ENCODE results near the gene C8A. TPM values are rescaled to one million over a fixed set of nuclear protein-coding genes. Genes with fewer than 3 reads are reported as not detected.

The C8A gene
- total and polyA plus RNA-seq, 2 of the 8 experiments (the other 6 are each of a cell fraction or from before 2014, with no cell fraction given) = not detected

GRCh38 chr1:56817716-56818463, 36.7 kb upstream of the C8A start (continued):
- TF ChIP-seq USF2 (IDR thresholded peaks at IDR 0.05; ENCODE audit: low read length) = no peak
- no peak for TF ChIP-seq GABPA (IDR thresholded peaks at IDR 0.05; ENCODE audit: borderline replicate concordance, insufficient read depth, low read length)
- no peak for TF ChIP-seq NANOG (IDR thresholded peaks at IDR 0.05; ENCODE audit: insufficient read depth, low read depth, low read length, poor library complexity, severe bottlenecking)
- TF ChIP-seq ATF2 (IDR thresholded peaks at IDR 0.05; ENCODE audit: low read length) = no peak
- TF ChIP-seq FOSL1 (IDR thresholded peaks at IDR 0.05; ENCODE audit: insufficient read depth, low read depth, low read length) = no peak
- no peak for TF ChIP-seq KDM4A (IDR thresholded peaks at IDR 0.05; ENCODE audit: low read depth, low read length, severe bottlenecking)

Measured in H1 (cell line).